Endothelial cell (in vitro differentiated cells): ENCODE measurements around the gene MSLN. TPM values are rescaled to one million over a fixed set of nuclear protein-coding genes. Genes with fewer than 3 reads are reported as not detected.
"Not testable (repeated sequence)": the region's sequence is repeated elsewhere in the genome, so short reads cannot be mapped to it uniquely, and the experiment has no call there.

ENCODE experiments used
- DNase-seq: peaks from one replicate; pipeline ENCODE4 v3.0.0; 2021; ENCODE audit warnings: low spot score
- H3K27ac Mint-ChIP-seq: one replicate; pipeline ENCODE4 v1.8.0; 2021; ENCODE audit warnings: mixed read lengths, inconsistent platforms; ENCODE audit not compliant: unreplicated experiment
- H3K27me3 Mint-ChIP-seq: one replicate; pipeline ENCODE4 v1.8.0; 2021; ENCODE audit warnings: mild to moderate bottlenecking, moderate library complexity, mixed read lengths, inconsistent platforms; ENCODE audit not compliant: unreplicated experiment
- H3K36me3 Mint-ChIP-seq: one replicate; pipeline ENCODE4 v1.8.0; 2021; ENCODE audit warnings: mild to moderate bottlenecking, low read depth, mixed read lengths, inconsistent platforms; ENCODE audit not compliant: unreplicated experiment
- H3K4me1 Mint-ChIP-seq: one replicate; pipeline ENCODE4 v1.8.0; 2021; ENCODE audit warnings: mild to moderate bottlenecking, mixed read lengths, inconsistent platforms; ENCODE audit not compliant: unreplicated experiment
- H3K4me3 Mint-ChIP-seq: one replicate; pipeline ENCODE4 v1.8.0; 2021; ENCODE audit warnings: mild to moderate bottlenecking, mixed read lengths, inconsistent platforms; ENCODE audit not compliant: unreplicated experiment
- H3K9me3 Mint-ChIP-seq: one replicate; pipeline ENCODE4 v1.8.0; 2021; ENCODE audit warnings: mixed read lengths, inconsistent platforms; ENCODE audit not compliant: unreplicated experiment
- total RNA-seq: library from RNA; stranded (reverse); fragmentation: NEBNext Ultra II Directional; extraction: Animal tissue kit (Norgen Biotek cat#: 25700); gene quantifications from one replicate; pipeline ENCODE4 v1.2.1, GENCODE V29; 2021; ENCODE audit not compliant: unreplicated experiment
- TF ChIP-seq, protein P1 (sequence below): fragments of 200-600 bp; sonication (generic); IDR thresholded peaks from one replicate; pipeline ENCODE4 v1.5.0; 2021; ENCODE audit warnings: antibody characterized with exemption; ENCODE audit not compliant: unreplicated experiment

The MSLN gene
- total RNA-seq, 1 donor from 2014 or later, result 0.44 TPM

DNA sequence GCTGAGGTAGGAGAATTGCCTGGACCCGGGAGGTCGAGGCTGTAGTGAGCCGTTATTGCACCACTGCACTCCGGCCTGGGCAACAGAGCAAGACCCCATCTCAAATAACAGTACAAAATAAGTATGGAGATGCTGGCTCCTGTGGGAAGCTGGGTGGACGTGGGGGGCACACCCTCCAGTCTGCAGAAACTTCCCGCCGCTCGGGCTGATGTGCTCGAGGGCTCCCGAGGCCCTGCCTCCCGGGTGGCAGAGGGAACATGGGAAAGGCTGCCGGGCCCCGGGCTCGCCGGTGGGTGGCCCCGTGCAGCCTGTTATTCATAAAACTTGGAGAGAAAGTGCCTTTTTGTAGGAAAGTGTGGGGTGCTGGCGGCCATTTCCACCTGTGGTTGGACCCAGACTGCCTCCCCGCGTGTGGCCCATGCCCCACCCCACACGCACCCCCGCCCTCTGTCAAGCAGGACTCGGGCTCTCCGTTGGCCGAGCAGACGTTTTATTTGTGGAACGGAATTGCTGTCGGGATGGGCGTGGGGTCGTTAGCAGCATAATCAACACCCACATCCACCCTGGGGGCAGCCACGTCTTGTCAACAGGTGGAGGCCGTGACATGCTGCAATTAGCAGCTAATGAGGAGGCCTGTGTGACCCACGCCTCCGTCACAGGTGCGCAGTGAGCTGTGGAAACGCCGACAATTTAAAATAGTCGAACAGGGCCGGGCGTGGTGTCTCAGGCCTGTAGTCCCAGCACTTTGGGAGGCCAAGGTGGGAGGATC lies 12.4 kb upstream of the MSLN start:
- H3K4me3 Mint-ChIP-seq, result no peak overlapping the region
- H3K36me3 Mint-ChIP-seq, result no peaks in the 10 kb centered on the region
- no peaks in the 10 kb centered on the region for H3K27me3 Mint-ChIP-seq
- no peak for DNase-seq
- no peaks in the 10 kb centered on the region for H3K9me3 Mint-ChIP-seq
- H3K27ac Mint-ChIP-seq, result no peak overlapping the region
- TF ChIP-seq, protein P1, sequence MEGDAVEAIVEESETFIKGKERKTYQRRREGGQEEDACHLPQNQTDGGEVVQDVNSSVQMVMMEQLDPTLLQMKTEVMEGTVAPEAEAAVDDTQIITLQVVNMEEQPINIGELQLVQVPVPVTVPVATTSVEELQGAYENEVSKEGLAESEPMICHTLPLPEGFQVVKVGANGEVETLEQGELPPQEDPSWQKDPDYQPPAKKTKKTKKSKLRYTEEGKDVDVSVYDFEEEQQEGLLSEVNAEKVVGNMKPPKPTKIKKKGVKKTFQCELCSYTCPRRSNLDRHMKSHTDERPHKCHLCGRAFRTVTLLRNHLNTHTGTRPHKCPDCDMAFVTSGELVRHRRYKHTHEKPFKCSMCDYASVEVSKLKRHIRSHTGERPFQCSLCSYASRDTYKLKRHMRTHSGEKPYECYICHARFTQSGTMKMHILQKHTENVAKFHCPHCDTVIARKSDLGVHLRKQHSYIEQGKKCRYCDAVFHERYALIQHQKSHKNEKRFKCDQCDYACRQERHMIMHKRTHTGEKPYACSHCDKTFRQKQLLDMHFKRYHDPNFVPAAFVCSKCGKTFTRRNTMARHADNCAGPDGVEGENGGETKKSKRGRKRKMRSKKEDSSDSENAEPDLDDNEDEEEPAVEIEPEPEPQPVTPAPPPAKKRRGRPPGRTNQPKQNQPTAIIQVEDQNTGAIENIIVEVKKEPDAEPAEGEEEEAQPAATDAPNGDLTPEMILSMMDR, result no peak
- peaks cover 11% of the 10 kb centered on the region for H3K4me1 Mint-ChIP-seq

DNA sequence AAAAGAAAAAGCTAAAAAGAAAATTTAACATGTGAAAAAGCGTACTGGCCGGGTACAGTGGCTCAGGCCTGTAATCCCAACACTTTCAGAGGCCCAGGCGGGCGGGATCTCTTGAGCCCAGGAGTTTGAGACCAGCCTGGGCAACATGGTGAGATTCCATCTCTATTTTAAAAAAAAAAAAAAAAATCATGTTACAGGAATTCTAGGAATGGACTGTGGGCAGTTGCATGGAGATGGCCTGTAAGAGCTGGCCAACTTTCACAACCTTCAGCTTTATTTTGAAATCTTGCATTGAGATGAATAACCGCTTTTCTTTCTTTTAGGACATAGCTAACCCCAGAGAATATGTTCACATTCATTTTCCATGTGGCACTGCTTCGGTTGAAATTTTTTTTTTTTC lies 11.5 kb upstream of the MSLN start:
- no peak overlapping the region for H3K27ac Mint-ChIP-seq
- TF ChIP-seq, protein P1, result no peak
- no peaks in the 10 kb centered on the region for H3K36me3 Mint-ChIP-seq
- H3K4me3 Mint-ChIP-seq, result no peak overlapping the region
- H3K27me3 Mint-ChIP-seq, result no peaks in the 10 kb centered on the region
- H3K9me3 Mint-ChIP-seq, result no peaks in the 10 kb centered on the region
- DNase-seq, result no peak
- peaks cover 11% of the 10 kb centered on the region for H3K4me1 Mint-ChIP-seq

DNA sequence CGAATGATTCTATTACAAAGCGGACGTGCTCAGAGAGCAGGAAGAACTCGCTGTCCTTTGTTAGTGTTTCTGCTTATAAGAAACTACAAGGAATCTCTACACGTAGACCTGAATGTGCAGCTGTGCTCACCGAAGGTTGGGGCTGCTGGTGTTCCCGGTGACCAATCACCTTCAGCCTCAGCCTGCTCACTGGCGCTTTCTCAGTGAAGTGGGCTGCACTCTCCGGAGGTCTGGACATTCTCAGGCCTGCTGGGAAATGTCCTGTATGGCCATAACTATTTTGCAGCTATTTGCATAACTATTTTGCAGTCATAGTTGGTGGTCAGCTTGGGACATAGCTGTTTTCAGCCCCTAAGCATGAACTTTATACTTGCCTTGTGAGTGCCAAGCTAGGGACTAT lies 10.0 kb upstream of the MSLN start:
- Mint-ChIP-seq H3K9me3 (no peaks in the 10 kb centered on the region), H3K27me3 (no peaks in the 10 kb centered on the region)

DNA sequence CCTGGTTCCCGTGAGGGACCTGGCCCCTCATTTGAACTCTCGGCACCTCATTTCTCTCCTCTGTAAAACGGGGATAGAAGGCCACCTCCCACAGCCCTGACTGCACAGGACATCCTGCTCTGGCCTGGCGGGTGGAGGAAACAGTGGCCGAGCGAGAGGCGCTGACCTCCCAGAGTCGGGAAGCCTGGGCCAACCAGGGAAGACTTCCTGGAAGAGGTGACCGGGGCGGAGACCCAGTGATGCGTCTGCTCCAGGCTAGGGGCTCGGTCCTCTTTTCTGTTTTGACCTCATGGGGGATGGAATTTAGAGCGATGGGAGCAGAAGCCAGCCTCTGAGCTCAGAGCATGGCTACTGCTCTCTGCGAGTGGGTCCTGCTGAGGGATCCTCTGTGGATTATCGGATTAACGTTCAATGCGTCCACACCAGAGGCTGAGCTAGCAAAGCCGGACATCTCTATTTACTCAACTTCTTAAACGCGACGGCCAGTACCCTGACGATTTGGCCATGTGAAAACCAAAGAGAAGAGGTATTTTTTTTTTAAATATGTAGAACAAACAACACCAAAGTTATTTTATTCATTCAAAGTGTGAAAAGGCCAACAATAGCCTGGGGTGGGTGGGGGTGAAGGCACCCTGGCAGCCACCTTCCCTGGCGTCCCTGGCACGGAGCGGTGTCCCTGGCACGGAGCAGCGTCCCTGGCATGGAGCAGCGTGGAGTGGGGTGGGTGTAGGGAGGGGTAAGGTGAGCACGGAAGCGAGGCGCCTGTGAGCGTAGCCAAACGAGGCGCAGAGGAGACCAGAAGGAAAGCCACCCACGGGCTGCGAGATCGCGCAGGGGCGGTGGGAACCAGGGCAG lies 9.2 kb upstream of the MSLN start:
- TF ChIP-seq, protein P1, result no peak
- Mint-ChIP-seq H3K4me1 (peaks cover 11% of the 10 kb centered on the region), H3K27me3 (peaks cover 1% of the 10 kb centered on the region), H3K27ac (no peak overlapping the region), H3K9me3 (no peaks in the 10 kb centered on the region), H3K4me3 (peak overlapping the region; percentile 47), H3K36me3 (no peaks in the 10 kb centered on the region)
- DNase-seq, result no peak

More for the DNA sequence above, 10.0 kb upstream of the MSLN start:
- H3K4me1 Mint-ChIP-seq, result peaks cover 11% of the 10 kb centered on the region
- no peak for DNase-seq
- no peaks in the 10 kb centered on the region for H3K36me3 Mint-ChIP-seq
- no peak overlapping the region for H3K27ac Mint-ChIP-seq
- H3K4me3 Mint-ChIP-seq, result no peak overlapping the region
- TF ChIP-seq, protein P1, result no peak

DNA sequence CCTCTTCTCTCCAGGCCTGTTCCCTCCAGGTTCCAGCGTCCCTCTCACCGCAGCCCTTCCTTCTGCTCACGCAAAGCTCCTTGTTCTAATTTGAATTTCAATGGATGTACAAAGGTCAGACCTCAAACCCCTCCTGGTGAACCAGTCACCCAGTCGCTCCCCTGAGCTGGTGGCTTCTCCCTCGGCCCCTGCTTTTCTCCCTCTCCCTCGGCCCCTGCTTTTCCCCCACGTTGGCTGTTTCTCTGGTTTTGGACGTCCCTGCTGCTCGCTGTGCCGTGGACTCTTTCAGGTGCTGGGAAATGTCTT lies 8.6 kb upstream of the MSLN start:
- TF ChIP-seq, protein P1, result no peak
- peaks cover 3% of the 10 kb centered on the region for H3K27me3 Mint-ChIP-seq
- no peak overlapping the region for H3K4me3 Mint-ChIP-seq

DNA sequence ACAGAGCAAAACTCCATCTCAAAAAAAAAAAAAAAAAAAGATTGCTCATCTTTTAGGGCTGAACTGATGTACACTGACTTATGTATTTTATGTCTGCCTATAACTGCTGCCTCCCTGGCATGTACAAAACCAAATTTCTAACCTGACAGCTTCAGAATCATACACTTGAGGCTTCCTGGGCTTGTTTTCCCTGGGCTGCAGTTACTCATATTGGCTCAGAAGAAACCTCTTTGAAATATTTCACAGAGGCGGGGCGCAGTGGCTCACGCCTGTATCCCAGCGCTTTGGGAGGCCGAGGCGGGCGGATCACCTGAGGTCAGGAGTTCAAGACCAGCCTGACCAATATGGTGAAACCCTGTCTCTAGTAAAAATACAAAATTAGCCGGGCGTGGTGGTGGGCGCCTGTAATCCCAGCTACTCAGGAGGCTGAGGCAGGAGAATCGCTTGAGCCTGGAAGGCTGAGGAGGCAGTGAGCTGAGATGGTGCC lies 6.4 kb upstream of the MSLN start:
- H3K36me3 Mint-ChIP-seq, H3K4me3 Mint-ChIP-seq, H3K27me3 Mint-ChIP-seq, H3K9me3 Mint-ChIP-seq, DNase-seq, H3K27ac Mint-ChIP-seq: not testable (repeated sequence)
- peaks cover 11% of the 10 kb centered on the region for H3K4me1 Mint-ChIP-seq

More for the DNA sequence above, 8.6 kb upstream of the MSLN start:
- Mint-ChIP-seq H3K9me3 (no peaks in the 10 kb centered on the region), H3K36me3 (no peaks in the 10 kb centered on the region), H3K4me1 (peaks cover 11% of the 10 kb centered on the region), H3K27ac (peak overlapping the region; percentile 18)
- DNase-seq, result no peak
